GM19025 (cell line): ENCODE data around the gene ETS2.
"Not testable (repeated sequence)": the region's sequence is repeated elsewhere in the genome, so short reads cannot be mapped to it uniquely, and the experiment has no call there.

ENCODE experiments used
- ATAC-seq: cut with Tn5 transposase; IDR thresholded peaks from one replicate; pipeline ENCODE4 v1.9.1; 2021; ENCODE audit warnings: mild to moderate bottlenecking, low read depth, moderate library complexity; ENCODE audit not compliant: unreplicated experiment

The ETS2 gene

GRCh38 chr21:38814126-38815059 lies 8.7 kb downstream of the ETS2 start:
- ATAC-seq = no peak

GRCh38 chr21:38815060-38815405 lies 9.3 kb downstream of the ETS2 start:
- no peak for ATAC-seq

- no peak for ATAC-seq
Measured at GRCh38 chr21:38816400-38816977, 10.8 kb downstream of the ETS2 start.

- ATAC-seq = no peak
Measured at GRCh38 chr21:38817371-38818324, 11.9 kb downstream of the ETS2 start.

GRCh38 chr21:38818325-38818723 lies 12.6 kb downstream of the ETS2 start:
- no peak for ATAC-seq

GRCh38 chr21:38819051-38819718 lies 13.5 kb downstream of the ETS2 start:
- ATAC-seq = no peak

GRCh38 chr21:38819719-38820159 lies 14.0 kb downstream of the ETS2 start:
- no peak for ATAC-seq

- no peak for ATAC-seq
Measured at GRCh38 chr21:38820471-38821239, 14.9 kb downstream of the ETS2 start.

- ATAC-seq = no peak
Measured at GRCh38 chr21:38821248-38821647, 15.5 kb downstream of the ETS2 start.

GRCh38 chr21:38821959-38822682 lies 16.4 kb downstream of the ETS2 start:
- ATAC-seq = no peak

GRCh38 chr21:38822778-38823238 lies 17.1 kb downstream of the ETS2 start:
- no peak for ATAC-seq

- no peak for ATAC-seq
Measured at GRCh38 chr21:38823737-38824123, 18.0 kb downstream of the ETS2 start.

- ATAC-seq = no peak
Measured at GRCh38 chr21:38824124-38824822, 18.5 kb downstream of the ETS2 start.

- no peak for ATAC-seq
Measured at GRCh38 chr21:38825269-38825668, 19.5 kb downstream of the ETS2 start.

GRCh38 chr21:38825921-38826320 lies 20.2 kb downstream of the ETS2 start:
- ATAC-seq = no peak

GRCh38 chr21:38828111-38828510 lies 22.4 kb downstream of the ETS2 start:
- ATAC-seq = not testable (repeated sequence)

GRCh38 chr21:38830671-38831525 lies 25.2 kb downstream of the ETS2 start:
- peak; percentile 79 for ATAC-seq
